Testis (tissue), 3 donors: ENCODE data around the gene PLEKHA7. TPM values are rescaled to one million over a fixed set of nuclear protein-coding genes. Genes with fewer than 3 reads are reported as not detected.

Source experiments
- DNase-seq: peaks from one replicate; pipeline ENCODE4 v3.0.0-alpha.2; 2019
- H3K27ac ChIP-seq, 2 donors: fragments of 200-600 bp; sonication (generic); one replicate each; pipeline ENCODE4 v1.5.1; 2019
- H3K27me3 ChIP-seq: fragments of 200-600 bp; sonication (generic); one replicate; pipeline ENCODE4 v1.5.1; 2019
- H3K36me3 ChIP-seq: fragments of 200-600 bp; sonication (generic); one replicate; pipeline ENCODE4 v1.5.1; 2017; ENCODE audit warnings: low read depth; ENCODE audit errors: missing control alignments
- H3K4me1 ChIP-seq: fragments of 200-600 bp; sonication (generic); one replicate; pipeline ENCODE4 v1.5.1; 2019
- H3K4me3 ChIP-seq, 2 donors: fragments of 200-600 bp; sonication (generic); one replicate each; pipeline ENCODE4 v1.5.1; 2017 to 2019
- H3K9me3 ChIP-seq: fragments of 200-600 bp; sonication (generic); one replicate; pipeline ENCODE4 v1.5.1; 2017
- POLR2A ChIP-seq: fragments of 450-650 bp; IDR thresholded peaks from one replicate; pipeline ENCODE4 v1.6.1; 2017; ENCODE audit warnings: antibody characterized with exemption, mild to moderate bottlenecking, moderate library complexity
- WGBS, 2 donors: methylation state at CpG; one replicate each; pipeline ENCODE4 v1.1.5; 2018; 5-methylcytosine and 5-hydroxymethylcytosine counted together
- intact Hi-C: fragments of 100-400 bp; cut with DNase I; formaldehyde crosslinking; loops from one replicate; pipeline ENCODE4 v1.15.1; 2023; ENCODE audit warnings: low total_unique reads
- polyA plus RNA-seq: library from polyadenylated mRNA; stranded (reverse); fragments of 350-450 nt; fragmentation: Illumina TruSeq; extraction: RNeasy Lipid Tissue Mini Kit (QIAGEN cat#74804); gene quantifications from one replicate; pipeline ENCODE4 v1.2.3, GENCODE V29; 2014; ENCODE audit warnings: low read depth, low replicate concordance; ENCODE audit not compliant: insufficient read depth
- total RNA-seq, 2 donors: library from RNA; depleted of rRNA; stranded (reverse); fragments of >200 nt; gene quantifications; one replicate each; pipeline ENCODE4 v1.2.3, GENCODE V29; 2016
- TF ChIP-seq, protein P1 (sequence below), 3 experiments: fragments of 450-650 bp in 2 of 3; fragments of 200-600 bp in 1 of 3; sonication (generic) in 1 of 3; IDR thresholded peaks; one replicate each; pipeline ENCODE4 v1.5.1; 2016 to 2019; ENCODE audit warnings: antibody characterized with exemption in 3 of 3, mild to moderate bottlenecking in 2 of 3, moderate library complexity in 1 of 3

Gene PLEKHA7
- total and polyA plus RNA-seq, 3 donors from 2014 or later, result 33.0 to 64.9 (median 63.9) TPM

DNA sequence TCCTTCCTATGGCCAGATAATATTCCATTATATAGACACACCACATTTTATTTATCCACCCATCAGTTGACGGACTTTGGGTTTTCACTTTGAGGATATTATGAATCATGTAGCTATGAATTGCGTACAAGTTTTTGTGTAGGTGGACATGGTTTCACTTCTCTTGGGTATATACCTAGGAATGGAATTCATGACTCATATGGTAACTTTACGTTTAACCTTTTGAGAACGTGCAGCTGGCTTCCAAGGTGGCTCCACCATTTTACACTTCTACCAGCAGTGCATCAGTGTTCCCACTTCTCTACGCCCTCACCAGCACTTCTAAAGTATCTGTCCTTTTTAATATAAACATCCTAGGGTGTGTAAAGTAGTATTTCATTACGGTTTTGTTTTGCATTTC, 112.0 kb downstream of the PLEKHA7 start:
- DNase-seq, result no peak
- H3K4me3 ChIP-seq, result no peak overlapping the region
- no peaks in the 10 kb centered on the region for H3K4me1 ChIP-seq
- WGBS, 2 donors, result 92% methylated on average over 6 of the region's 6 CpGs
- no peak overlapping the region for H3K27ac ChIP-seq
- TF ChIP-seq, protein P1, sequence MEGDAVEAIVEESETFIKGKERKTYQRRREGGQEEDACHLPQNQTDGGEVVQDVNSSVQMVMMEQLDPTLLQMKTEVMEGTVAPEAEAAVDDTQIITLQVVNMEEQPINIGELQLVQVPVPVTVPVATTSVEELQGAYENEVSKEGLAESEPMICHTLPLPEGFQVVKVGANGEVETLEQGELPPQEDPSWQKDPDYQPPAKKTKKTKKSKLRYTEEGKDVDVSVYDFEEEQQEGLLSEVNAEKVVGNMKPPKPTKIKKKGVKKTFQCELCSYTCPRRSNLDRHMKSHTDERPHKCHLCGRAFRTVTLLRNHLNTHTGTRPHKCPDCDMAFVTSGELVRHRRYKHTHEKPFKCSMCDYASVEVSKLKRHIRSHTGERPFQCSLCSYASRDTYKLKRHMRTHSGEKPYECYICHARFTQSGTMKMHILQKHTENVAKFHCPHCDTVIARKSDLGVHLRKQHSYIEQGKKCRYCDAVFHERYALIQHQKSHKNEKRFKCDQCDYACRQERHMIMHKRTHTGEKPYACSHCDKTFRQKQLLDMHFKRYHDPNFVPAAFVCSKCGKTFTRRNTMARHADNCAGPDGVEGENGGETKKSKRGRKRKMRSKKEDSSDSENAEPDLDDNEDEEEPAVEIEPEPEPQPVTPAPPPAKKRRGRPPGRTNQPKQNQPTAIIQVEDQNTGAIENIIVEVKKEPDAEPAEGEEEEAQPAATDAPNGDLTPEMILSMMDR (IDR thresholded peaks at IDR 0.05), result no peak
- TF ChIP-seq POLR2A, result no peak
- no peaks in the 10 kb centered on the region for H3K36me3 ChIP-seq
- no peaks in the 10 kb centered on the region for H3K27me3 ChIP-seq
- intact Hi-C loops, result no loop called here
- no peaks in the 10 kb centered on the region for H3K9me3 ChIP-seq

- H3K27me3 ChIP-seq, result no peaks in the 10 kb centered on the region
- H3K4me1 ChIP-seq, result no peaks in the 10 kb centered on the region
- DNase-seq, result no peak
- intact Hi-C loops, result no loop called here
- no peak overlapping the region for H3K27ac ChIP-seq
- no peak overlapping the region for H3K4me3 ChIP-seq
- H3K9me3 ChIP-seq, result no peaks in the 10 kb centered on the region
- no peak for TF ChIP-seq POLR2A
- TF ChIP-seq, protein P1 (IDR thresholded peaks at IDR 0.05), result no peak
- no peaks in the 10 kb centered on the region for H3K36me3 ChIP-seq
Measured at GRCh38 chr11:16900491-16900890, 113.7 kb downstream of the PLEKHA7 start.

- no peaks in the 10 kb centered on the region for H3K4me1 ChIP-seq
Measured at GRCh38 chr11:16899708-16900303, 114.4 kb downstream of the PLEKHA7 start.

GRCh38 chr11:16898274-16898985, 115.8 kb downstream of the PLEKHA7 start:
- no peak overlapping the region for H3K4me3 ChIP-seq
- H3K36me3 ChIP-seq, result no peaks in the 10 kb centered on the region
- DNase-seq, result no peak
- TF ChIP-seq, protein P1 (IDR thresholded peaks at IDR 0.05), result no peak
- TF ChIP-seq POLR2A, result no peak
- H3K27me3 ChIP-seq, result no peaks in the 10 kb centered on the region
- intact Hi-C loops, result no loop called here
- no peaks in the 10 kb centered on the region for H3K9me3 ChIP-seq
- H3K4me1 ChIP-seq, result no peaks in the 10 kb centered on the region
- WGBS, 2 donors, result 53 to 83% methylated on average over 1 of the region's 1 CpG
- no peak overlapping the region for H3K27ac ChIP-seq

More at GRCh38 chr11:16899708-16900303, 114.4 kb downstream of the PLEKHA7 start:
- H3K9me3 ChIP-seq, result no peaks in the 10 kb centered on the region
- DNase-seq, result no peak
- H3K4me3 ChIP-seq, result no peak overlapping the region
- TF ChIP-seq, protein P1 (IDR thresholded peaks at IDR 0.05), result no peak
- TF ChIP-seq POLR2A, result no peak
- H3K36me3 ChIP-seq, result no peaks in the 10 kb centered on the region
- intact Hi-C loops, result no loop called here
- H3K27ac ChIP-seq, result no peak overlapping the region
- no peaks in the 10 kb centered on the region for H3K27me3 ChIP-seq
